Hippocampal formation (tissue), 2 donors: ENCODE data around the gene CXCL14.

ENCODE experiments used
- DNase-seq, 2 donors: peaks; one replicate each; lab custom pipeline; 2025; lab: John Stamatoyannopoulos, UW

The CXCL14 gene, protein sequence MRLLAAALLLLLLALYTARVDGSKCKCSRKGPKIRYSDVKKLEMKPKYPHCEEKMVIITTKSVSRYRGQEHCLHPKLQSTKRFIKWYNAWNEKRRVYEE

DNA sequence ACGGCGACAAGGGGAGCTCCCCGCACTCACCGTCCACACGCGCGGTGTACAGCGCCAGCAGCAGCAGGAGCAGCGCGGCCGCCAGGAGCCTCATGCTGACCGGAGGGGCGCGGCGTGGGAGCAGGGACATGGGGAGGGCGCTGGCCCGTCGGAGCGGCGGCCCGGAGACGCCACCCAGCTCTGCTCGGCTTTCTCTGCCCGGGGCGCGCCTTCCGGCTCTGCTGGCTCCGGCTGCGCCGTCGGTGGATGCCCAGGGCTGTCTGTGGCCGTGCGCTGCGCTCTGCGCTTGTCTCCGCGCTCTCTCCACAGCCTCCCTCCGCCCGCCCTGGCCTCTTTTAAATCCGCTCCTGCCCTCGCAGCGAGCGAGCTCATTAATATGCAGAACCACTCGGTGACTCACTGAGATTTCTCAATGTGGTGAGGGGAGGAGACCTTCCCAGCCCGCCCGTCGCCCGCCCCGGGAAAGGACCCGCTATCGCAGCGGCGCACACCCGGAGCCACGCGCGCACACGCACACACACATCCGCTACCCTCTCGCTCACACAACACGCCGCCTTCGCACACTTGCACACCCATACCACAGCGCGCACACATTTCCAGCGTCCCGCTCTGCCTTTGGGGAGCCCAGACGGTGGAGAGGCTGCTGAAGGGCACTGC lies at the start of gene CXCL14:
Gene CXCL14 (minus strand): TSS at position 307 of the 657 bp plus-strand sequence. CDS start 213 bp downstream, at position 94.
- DNase-seq: no peak

DNA sequence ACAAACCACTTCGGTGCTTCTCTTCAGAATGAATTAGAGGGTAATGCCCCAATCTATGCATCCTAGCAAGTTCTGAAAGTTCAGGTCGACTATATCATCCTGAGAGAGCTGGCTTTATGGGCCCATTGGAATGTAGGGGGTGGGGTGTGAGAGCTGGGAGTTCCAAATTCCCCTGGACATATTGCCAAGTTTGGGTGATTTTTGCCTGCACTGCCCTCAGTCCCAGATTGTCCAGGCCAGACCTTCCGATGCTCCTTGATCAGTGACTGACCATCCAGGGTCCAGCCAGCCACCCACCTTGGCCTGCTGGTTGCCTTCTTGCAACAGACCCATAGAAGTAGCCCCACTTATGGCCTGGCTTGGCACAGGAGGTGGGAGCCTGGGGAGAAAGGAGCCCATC lies 47.8 kb upstream of the CXCL14 start:
- DNase-seq: no peak

DNA sequence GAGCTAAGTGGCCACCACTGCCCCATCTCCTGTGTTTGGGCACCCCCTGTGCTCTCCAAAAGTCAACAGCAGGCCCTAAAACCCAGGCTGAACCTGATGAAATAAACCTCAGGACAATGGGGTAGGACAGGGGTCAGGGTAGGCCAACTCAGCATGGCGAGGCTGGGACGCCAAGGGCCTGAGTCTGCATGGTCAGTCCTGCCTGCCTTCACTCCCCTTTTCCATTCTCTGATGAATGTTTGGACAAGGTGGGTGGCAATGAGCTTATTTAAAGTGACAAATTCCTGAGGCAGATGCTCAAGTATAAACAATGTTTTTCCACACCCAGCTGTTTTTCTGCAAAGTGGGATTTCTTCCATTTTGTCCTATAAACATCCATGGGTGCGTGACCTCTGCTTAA lies 47.2 kb upstream of the CXCL14 start:
- no peak for DNase-seq

DNA sequence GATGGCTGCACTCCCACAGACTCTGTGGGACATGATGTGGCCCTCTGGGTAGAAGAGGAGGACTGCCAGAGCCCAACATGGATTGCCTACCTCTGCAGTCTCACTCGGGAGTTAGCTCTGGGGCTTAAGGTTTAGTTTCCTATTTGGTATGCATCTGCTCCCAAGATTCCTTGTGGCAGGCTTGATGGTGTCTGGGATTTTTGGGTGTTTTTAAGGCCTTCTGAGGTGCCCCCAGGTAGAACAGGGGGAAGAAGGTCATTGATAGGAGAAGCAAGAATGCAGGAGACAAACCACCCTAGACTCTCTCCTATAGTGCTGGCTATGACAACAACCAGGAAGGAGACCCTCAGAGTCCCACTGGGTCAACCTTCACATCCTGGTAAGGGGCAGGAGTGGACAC lies 46.7 kb upstream of the CXCL14 start:
- no peak for DNase-seq

DNA sequence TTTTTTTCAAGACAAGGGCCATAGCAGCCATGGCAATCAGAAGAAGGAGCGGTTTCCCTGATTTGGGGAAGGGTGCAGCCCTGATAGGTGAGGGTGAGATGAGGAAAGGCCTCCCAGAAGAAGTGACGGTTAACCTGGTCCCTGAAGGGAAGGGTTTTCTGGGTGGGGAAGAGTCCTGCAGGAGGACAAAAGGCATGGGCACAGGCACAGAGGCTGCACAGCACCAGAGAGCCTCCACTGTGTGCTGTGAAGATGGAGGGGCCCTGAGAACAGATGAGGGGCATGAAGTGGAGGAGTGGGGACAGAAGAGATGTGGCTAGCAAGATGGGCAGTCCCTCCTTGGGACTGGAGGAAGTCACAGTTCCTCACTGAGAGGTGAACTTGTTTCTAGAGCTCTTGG lies 46.3 kb upstream of the CXCL14 start:
- no peak for DNase-seq

DNA sequence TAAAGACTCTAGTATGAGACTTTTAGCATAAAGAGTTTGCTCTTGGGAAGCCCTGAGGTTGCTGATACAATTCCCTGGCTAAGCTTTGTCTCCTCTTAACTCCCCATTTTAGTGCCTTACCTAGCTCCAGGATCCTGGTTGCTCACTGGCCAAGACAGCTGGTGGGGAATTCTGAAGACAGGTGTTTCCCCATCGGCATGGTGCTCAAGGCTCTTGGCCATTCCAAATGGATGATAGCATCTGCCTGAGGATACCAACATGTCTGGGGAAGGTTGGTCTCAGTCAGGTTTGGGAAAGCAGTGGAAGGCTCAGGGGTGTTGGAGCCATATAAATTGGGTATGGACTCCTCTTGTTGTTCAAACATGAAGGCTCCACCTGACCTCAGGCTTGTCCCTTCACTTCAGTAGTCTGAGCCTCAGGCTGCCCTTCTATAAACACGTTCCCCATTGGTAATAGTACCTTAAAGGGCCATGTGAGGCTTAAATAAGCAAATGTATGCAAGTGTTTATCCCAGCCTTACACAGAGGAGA lies 44.5 kb upstream of the CXCL14 start:
- no peak for DNase-seq

DNA sequence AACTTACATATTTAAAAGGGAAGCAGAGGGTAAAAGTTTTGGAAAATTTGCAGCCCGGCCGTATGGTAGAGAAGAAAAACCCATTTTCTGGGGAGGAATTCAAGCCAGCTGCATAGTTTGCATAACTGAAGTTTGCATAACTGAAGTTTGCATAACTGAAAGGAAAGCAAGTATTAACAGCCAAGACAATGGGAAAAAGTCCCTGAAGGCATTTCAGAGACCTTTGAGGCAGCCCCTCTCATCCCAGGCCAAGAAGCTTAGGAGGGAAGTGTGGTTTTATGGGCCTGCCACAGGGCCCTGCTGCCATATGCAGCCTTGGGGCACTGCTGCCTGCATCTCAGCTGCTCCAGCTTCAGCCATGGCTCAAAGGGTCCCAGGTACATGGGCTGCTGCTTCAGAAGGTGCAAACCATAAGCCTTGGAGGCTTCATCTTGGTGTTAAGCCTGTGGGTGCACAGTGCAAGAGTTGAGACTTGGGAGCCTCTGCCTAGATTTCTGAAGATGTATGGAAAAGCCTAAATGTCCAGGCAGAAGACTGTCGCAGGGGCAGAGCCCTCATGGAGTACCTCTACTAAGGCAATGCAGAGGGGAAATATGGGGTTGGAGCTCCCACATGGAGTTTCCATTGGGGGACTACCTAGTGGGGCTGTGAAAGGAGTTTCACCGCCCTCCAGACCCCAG lies 36.9 kb upstream of the CXCL14 start:
- DNase-seq: no peak

DNA sequence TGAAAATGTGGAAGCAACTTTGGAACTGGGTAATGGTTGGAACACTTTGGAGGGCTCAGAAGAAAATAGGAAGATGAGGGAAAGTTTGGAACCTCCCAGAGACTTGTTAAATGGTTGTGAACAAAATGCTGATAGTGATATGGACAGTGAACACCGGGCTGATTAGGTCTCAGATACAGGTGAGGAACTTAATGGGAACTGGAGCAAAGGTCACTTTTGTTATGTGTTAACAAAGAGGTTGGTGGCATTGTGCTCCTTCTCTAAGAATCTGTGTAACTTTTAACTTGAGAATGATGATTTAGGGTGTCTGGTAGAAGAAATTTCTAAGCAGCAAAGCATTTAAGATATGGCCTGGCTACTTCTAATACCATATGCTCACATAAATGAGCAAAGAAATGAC lies 36.4 kb upstream of the CXCL14 start:
- DNase-seq: no peak

DNA sequence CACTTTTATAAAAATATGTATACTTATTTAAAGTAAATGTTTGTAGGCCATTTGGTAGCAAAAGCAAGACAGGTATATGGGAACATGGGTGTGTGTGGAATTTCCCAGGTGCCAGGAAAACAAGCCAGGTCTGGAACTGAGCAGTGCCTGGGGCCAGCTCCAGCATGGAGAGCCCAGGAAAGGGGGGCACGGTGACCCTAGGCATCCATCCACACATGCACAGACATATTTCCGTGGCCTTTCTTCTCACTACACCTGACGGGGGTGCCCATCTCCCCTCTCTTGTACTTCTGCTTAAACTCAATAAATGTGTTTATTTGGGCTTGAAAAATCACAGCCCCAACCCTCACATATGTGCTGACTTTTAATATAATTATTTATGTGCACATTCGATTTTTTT lies 31.2 kb upstream of the CXCL14 start:
- DNase-seq: no peak

DNA sequence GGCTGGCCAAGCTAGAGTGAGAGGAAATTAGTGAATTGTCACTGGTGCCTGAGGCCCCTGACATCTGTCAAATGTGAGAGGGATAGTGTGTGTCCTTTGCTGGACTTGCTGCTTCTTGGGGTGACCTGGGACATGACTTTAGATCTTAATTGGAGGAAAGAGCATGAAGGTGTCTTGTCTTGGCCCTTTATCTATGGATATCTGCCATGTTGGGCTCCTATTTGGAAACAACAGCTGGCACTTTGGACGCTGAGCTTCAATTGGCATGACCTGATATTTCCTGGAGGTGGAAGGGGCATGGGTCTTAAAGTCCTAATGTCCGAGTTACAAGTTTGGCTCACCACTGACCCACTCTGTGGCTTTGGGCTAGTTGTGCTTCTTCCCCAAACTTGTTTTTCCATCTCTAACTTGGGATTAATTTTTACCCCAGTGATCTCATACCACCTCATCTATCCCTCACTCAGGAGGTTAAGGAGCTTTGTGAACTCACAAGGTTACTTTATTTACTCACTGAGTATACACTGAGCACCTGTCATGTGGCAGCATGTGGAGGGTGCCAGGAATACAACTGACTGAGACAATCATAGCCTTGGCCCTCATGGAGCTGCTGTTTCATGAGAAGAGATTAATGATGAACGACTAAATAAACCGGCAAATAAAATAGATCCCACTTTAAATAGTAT lies 30.1 kb upstream of the CXCL14 start:
- no peak for DNase-seq

DNA sequence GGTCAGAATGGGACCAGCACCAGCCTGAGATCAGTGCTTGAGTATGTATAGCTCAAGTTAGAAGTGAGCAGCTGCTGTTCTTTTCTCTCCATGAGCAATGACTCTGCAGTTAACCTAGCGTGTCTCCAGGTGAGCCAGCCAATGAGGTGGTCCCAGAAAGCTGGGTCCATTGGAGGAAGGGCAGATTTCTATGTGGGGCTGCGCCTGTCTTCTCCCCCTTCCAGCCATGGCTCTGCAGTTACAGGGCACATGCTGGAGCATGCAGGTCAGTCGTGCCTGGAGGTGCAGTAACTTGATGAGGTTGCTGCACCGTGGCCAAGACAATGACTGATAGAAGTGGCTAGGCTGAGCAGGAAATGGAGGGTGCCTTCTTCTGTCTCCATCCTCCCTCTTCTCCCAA lies 29.6 kb upstream of the CXCL14 start:
- DNase-seq: no peak

DNA sequence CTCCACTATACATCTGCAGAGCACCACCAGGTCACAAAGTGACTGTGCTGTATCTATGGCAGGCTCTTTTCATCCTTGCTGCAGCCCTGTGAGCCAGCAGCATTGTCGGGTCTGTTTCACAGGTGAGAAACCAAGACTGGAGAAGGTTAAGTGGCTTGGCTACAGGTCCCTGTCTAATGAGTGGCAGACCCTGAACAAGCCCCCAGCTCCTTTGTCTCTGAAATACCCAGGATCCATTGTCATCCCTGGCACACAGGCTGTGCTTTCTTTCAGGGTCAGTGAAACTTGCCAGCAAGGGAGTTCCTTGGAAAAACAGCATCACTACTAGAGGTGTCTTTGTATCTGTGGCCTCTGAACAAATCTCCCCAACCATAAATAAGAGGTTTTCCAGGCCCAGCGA lies 27.6 kb upstream of the CXCL14 start:
- DNase-seq: no peak

DNA sequence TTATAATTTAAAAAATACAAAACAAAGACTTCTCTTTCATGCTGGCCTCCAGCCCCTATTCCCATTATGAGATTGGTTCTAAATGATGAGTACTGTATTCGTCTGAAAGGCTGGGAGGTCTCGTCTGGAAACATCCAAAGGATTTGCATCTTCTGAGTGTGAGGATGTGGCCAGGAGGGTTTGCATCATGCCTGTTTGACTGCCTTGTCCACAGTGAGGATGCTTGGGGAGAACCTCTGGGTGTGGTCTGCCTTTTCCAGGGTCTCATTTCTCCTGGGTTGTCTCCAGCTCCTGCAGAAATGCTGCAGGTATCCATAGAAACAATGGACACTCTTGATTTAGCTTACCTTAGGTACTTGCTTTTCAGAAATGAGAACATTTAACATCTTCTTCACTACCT lies 26.4 kb upstream of the CXCL14 start:
- no peak for DNase-seq

DNA sequence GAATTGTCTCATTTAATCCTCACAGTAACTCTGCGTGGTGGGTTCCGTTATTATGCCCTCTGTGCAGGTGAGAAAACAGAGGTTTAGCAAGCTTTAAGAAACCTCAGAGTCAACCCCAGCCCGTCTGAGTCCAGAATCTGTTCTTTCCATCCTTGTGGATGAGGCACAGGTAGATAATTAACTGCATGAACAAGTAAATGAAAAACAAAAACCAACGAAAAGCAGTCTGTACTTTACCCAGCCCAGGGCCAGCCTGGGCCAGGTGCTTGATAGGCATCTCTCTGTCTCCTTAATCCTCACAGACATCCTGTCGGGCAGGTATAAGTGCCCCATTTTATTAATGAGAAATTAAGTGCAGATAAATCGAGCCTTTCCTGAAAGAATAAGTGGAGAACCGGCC lies 25.3 kb upstream of the CXCL14 start:
- DNase-seq: no peak

DNA sequence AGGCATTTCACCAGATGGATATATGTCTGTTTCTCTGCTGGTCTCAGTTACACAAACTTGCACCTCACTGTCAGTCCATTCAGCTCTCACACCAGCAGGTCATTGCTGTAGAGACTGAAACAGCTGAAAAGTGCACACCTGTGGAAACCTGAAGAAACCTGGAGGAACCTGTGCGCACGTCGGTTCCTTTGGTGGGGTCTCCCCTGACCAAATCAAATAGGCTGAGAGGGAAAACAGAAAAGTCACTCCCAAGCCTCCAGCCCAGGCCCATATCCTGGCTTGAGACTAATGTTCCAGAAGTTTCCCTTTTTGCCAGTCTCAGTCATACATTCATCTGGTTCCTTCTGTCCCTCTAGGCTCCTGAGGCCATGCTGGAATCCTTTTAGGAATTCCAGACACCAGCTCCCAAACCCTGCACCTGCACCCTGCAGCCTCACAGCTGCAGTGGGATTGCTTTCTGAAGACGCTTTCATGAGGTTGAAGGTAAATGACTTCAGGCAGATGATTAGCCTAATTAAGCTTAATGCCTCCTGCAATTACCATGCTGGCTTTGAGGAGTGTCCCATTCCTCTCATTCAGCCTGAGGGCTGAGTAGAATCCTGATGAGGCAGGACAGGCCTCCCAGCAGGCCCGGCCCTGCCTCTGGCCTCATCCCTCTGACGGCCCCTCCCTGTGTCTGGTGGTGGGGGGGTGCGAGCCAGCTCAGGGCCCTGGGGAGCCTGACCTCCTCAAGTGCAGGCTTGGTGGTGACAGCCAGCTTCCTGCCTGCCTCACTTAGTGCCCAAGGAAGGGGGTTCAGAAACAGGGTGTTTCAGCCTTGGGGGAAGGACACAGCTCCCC lies 24.3 kb upstream of the CXCL14 start:
- no peak for DNase-seq

DNA sequence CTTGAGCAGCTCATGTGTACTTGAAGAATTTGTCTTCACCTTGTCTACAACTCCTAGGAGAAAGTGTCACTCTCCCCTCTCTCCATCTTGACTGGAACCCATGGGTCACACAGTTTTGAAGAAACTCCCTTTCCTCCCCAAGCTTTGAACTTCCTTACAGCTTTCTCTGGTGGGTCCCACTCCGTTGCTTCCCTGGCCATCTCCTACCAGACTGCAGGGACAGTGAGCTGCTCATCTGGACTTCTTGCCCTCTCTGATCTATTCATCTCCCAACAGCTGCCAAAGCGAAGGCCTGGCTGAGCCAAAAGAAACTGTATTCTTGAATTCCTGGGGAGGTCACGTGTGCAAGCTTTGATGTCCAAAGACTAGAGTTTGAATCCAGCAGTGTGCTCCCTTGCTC lies 22.7 kb upstream of the CXCL14 start:
- no peak for DNase-seq

DNA sequence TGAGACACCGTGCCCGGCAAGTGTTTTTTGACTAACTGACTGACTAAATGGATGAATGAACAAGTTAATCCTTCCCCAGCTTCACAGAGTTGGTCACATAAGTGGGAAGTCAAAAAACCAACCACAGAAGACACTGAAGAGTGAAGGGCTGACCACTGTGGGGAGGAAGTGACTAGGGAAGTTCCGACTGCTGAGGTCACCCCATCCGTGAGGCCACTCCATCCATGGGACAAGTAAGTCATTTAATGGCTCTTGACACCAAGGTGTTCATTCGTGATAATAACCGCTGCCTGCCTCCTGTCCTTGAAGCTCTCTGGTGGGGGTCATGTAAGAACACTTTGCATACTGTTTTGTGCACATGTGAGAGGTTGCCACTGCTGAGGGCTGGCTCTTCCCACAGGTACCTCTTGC lies 22.2 kb upstream of the CXCL14 start:
- no peak for DNase-seq

DNA sequence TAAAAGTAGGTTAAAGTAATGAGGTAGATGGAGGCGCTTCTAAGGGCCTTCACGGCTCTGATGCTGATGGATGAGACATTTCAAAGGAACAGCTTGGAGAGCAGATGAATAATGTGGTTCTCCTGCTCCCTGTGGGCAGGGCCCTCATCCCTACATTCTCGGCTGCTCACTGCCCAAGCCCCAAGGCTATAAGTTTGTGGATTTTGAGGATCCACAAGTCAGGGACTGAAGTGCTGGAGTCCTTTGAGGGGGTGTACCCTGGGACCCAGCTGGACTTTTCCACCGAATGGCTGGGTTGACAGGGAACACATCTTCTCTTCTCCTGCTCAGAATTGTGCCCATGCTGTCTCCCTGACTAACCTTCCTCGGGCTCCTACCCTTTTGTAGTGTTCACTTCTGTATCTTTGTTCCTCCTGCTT lies 21.4 kb upstream of the CXCL14 start:
- no peak for DNase-seq

DNA sequence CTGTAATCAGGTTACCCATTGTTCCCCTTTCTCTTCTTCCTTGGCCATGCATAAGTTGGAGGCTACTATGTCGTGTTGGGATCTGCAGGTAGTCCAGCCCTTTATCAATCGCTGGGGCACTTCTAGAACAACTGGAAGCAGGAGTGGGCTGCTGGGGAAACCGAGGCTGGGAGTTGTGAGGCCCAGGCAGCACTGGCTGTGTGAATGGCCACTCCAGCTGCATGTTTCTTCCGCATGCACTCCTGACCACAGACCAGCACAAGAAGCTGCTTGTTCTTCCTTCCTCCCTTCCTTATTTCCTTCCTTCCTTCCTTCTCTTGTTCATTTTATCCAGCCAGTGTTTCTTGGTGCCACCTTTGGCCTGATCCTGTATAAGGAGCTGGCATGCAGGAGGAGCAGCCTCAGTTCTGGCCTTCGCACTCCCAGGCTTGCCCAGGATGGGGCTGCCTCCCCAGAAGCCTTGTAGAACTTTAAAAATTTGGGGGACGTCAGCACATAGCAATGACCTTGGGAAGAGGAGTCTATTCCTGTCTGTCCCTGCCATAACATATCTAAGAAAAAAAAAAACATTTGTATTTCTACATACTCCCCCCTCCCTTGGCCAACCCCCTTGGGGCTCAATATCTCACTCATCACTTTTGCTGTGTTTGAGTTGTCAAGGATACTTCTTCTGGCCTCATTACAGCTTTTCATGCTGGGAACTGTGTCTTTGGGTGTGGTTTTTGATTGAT lies 20.8 kb upstream of the CXCL14 start:
- DNase-seq: no peak

DNA sequence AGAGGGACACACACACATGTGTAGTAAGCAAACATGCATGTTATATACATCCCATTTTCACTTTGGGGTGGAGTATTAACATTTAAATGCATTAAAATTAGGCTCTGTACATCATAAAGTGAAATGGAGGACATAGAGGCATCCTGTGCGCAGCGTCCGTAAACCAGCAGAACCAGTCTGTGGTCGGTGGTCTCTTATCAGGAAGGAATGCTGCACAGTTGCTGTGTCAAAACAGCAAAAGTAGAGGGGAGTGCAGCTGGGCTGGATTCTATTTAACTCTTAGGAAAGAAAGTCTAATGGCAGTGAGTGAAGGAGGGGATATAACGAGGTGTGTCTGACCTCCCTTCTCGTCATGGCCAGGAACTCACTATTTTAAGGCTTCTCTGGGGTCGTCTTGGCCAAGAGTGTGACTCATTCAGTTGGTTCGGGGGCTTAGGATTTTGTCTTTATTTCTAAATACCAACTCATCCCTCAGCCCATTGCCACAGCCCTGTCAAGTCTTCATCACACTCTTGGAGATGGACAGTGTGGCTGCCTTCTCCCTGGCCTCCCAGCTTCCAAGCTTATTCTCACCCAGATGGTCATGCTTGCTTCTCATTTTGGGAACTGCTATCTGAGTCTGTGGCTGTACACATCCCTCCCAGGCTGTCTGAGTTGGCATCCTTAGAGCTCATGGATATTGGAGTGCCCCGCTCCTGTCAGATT lies 20.1 kb upstream of the CXCL14 start:
- DNase-seq: no peak

DNA sequence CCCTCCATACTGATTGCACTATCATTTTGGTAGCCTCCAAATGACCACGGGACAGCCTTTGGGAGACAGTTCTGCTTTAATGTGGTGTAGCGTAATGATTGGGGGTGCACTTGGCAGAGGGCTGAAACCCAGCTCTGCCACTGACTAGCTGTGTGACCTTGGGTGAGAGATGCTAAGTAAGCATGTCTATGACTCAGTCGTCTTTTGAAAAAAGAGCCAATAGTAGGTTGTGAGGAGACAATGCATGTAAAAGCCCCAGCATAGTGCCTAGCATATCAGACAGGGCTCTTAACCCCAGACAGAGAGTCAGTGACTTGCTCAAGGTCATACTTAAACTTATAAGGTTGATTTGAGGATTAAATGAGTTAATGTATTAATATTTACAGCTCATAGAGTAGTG lies 18.0 kb upstream of the CXCL14 start:
- DNase-seq: no peak
